Stimulated activated CD4-positive, alpha-beta T cell treated with anti-CD3 and anti-CD28 coated beads, Interleukin-2, amount 100 ng/mL, for 24 hours (primary cell): ENCODE measurements around the gene EVA1A.

Experiments used
- DNase-seq, 2 donors: peaks; one replicate each; pipeline ENCODE4 v3.0.0-alpha.2; 2020

EVA1A gene

DNA sequence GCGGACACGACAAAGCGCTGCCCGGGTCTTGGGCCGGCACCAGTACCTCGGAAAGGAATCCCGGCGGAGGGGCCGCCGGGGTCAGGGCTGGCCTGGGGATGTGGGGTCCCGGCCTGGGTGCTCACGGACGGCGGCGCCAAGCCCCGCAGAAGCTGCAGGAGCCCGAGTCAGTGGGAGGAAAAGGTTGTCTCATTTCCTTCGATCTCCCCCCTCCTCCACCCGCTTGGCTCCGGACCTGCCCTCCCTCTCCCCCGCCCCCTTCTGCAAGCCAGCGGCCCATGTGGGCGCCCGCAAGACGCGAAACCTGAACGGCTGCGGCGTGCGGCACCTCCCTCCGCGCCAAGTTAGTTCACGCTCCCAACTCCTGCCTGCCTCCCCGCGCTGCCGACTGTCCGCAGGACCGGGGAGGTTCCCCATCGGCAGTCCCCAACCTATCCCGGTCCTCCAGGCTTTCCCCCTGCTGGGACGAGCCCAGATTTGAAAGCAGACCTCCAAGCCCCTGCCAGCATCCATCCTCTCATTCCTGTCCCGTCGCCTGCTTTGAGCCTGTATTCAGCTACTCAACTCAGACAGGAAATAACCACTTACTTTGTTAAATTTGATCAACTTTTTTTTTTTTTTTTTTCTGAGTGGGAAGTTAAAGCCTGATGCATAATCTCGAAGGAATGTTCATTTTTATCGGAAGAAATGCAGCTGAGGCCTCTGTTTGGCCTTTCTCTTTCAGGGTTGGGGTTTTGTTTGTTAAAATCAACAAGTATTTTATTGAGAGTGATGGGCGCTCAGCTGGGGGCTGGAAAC is at the start of gene EVA1A:
TSS of gene EVA1A (minus strand) at position 172 of the 798 bp plus-strand sequence. CDS start 42,799 bp downstream, outside the sequence.
- peak in 1 of 2 donors; percentile 35 for DNase-seq

- DNase-seq = no peak
These were observed 49.3 kb upstream of the EVA1A start for GRCh38 chr2:75609937-75610508.

DNA sequence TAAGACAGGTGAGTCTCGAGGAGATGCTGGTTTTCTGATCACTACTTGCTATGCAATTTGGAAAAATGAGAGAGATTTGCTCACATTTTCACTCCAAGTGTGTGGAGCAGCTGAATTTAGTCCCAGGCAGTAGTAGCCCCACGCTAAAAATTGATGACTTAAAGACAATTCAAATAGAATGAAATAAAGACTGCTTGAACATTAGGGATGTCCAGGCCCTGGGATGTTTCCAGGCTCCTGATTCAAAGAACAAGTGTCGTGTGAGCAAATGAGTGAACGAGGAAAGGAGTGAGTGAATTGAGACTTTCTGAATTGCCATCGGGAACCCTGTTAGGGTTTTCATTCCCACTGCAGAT is 48.6 kb upstream of the EVA1A start:
- DNase-seq = no peak

- DNase-seq = peak; percentile 53 to 64
These were observed 48.1 kb upstream of the EVA1A start for GRCh38 chr2:75608684-75609333.

DNA sequence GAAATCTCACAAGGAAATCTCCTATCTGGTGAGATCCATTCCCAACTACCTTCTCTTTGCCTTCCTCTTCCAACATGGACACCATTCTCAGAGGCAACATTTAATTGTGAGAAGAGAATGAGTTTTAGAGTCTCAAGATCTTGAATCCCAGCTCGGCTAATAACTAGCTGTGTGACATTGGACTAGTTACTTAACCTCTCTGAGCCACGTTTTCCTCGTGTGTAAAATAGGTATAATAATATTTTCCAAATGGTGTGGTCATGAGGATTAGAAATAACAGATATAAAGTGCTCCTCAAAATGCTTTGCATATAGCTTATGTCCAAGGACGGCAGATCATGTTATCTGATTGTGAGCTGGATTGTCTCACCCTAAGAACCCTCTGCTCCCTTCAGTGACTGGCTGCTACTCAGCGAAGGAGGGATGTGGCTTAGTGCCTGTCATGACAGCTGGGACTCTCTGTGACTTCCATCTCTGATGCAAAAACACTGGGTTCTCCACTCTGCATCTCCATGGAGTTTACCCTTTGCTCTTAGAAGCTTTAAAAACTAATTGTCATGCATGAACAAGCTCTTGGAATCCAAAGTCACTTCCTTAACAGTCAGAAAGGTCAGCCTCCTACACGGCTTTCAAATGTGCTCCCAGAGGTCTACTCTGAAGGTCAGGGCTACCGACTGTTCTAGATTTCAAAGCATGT is 47.4 kb upstream of the EVA1A start:
- no peak for DNase-seq

DNA sequence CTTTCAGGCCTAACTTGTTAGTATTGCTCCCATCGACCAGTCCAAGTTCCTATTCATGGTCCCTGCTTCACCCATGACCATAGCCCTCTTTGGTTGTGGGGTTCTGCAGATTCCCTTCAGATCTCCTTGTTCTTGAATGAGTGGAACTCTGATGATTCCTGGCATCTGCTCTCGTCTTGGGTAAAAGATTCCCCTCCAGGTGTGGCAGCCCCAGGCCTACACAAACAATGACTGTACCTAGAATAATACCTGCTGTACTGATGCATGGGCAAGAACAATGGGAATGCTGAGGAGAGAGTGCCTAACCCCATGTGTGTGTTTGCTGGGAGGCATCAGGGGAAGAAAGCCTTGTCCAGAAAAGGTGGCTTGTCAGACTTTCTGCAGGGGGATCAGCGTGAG is 46.7 kb upstream of the EVA1A start:
- no peak for DNase-seq

DNA sequence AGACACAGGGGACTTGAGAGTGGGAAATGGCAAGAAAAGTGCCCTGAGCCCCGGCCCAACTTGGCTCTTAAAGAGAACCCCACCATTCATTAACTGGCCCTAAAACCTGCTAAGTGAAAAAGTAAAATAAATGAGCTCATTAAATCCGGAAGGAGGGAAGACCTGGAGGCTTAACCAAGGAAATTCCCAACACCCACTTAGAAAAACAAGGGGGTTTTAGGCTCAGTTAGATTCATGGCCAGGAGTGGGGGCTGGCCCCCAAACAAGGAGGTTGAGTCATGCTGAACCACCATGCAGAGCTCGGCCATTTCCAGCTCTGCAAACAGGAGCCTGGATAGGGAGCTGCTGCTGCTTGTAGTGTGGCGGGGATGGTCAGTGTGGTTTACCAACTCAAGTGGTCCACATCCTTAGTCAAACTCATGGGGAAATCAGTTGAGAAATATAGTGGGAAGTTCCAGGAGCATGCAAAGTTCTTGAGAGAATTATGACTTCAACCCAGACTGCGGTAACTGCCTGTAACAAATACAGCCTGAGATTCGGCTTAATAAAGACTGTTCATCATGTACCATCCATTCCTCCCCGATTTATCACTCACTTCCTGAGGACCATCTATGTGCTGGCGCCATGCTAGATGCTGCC is 46.1 kb upstream of the EVA1A start:
- no peak for DNase-seq

DNA sequence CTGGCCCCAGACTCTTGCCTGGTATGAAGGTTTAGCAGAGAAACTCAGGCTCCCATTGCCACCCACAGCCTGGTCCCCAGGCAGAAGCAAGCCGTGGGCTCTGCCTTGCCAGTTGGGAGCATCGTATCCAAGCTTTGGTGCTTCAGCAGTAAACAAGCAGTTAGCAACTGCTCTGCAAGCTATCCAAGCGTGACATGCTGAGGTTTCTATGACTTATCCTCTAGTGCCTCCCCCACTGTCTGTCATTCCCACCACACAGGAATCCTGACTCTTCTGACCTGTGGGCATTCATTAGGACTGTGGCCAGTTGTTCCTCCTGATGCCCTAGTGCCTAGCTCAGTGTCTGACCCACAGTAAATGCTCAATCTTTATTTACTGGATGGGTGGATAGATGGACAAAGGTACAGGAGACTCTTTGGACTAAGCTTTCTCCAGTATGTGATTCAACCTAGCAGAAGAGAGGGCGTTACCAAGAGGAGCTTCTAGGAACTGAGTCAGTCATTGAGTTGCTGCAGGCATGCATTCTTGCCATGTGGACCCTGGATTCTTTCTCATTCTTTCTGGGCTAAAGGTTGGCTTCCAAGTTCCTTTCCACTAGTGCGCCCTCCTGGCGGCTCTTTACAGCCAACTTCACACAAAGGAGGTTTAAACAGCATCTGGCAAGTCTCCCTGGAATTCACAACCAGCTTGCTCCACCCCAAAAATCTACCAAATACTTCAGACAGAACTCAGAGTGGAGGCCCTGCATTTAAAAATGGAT is 45.2 kb upstream of the EVA1A start:
- no peak for DNase-seq

- DNase-seq = no peak
These were observed 43.7 kb upstream of the EVA1A start for GRCh38 chr2:75604484-75604883.

DNA sequence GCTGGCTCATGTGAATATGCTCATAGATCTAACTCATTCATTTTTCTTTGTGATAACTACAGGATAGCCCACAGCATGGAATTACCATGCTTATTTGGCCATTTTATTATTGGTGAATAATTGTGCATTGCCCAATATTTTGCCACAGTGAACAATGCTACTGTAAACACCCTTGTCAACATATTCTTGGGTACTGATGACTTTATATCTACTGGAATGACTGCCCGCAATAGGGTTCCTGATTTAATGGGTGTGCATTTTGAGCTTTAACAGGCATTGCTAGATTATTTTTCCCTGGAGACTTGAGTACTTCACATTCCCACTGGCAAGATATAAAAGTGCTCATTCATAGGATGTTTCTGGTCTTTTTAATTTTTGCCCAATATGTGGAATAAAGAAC is 42.7 kb upstream of the EVA1A start:
- DNase-seq = no peak

DNA sequence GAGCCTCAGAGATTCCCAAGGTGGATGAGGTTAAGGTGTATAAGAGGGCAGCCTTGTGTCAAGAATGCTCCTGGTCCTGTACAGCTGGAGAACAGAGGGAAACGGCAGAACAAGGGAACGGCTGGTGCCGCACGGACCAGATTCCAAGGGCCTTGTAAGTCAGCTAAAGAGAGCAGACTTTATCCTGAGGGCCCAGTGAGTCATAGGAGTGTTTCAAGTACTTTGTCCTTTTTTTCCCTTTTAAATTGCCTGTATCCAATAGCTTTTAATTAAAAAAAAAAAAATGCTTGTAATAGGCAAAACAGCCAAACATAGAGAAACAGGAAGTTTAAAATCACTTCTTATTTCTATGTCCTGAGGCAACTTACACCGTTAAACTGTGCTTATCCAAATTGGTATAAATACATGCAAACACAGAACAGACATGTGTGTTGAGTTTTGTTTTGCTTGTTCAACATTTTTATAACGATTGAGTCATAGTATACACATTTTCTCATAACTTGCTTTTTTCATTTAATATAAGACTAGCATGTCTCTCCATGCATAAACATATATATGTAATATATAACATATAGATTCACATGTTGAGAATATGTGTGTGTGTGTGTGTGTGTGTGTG is 42.1 kb upstream of the EVA1A start:
- DNase-seq = no peak

GRCh38 chr2:75600461-75601011 is 39.8 kb upstream of the EVA1A start:
- DNase-seq = no peak

GRCh38 chr2:75598589-75599155 is 37.9 kb upstream of the EVA1A start:
- no peak for DNase-seq

- DNase-seq = no peak
These were observed 37.2 kb upstream of the EVA1A start for GRCh38 chr2:75597949-75598348.

GRCh38 chr2:75596784-75597183 is 36.0 kb upstream of the EVA1A start:
- no peak for DNase-seq

GRCh38 chr2:75595541-75596395 is 35.0 kb upstream of the EVA1A start:
- no peak for DNase-seq

DNA sequence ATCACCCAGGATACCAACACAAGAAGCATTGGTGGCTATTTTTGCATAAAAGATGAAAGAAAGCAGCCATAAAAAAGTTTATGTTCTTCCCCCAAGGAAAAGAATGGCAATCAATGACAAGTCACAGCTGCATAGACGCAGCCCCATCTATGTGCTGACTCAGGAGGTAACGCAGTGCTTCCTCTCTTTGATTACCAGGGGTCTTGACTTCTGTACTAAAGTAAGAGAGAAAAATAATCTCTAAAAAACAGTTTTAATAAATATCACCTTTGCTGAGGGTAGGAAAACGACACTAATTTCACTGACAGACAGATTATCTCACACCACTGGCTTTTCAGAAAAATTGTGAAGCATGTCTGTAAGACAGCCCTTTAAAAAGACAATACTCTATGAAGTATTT is 33.9 kb upstream of the EVA1A start:
- no peak for DNase-seq

DNA sequence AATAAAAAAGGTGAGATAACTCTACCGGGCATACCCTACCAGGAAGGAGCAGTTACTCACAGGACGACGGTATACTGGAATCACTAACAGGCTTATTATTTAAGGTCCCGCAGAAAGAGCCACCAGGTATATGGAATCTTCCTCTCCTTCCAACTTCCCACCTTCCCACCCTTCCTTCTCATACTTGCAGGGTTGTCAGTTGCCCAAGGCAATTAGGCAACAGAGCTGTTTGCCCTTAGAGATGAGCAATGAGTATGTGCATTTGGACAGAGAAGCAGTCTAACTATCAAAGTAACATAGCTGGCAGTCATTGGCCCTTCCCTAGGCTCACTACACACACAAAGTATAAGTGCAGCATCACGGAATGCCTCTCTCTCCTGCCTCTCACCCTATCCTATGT is 32.1 kb upstream of the EVA1A start:
- no peak for DNase-seq

DNA sequence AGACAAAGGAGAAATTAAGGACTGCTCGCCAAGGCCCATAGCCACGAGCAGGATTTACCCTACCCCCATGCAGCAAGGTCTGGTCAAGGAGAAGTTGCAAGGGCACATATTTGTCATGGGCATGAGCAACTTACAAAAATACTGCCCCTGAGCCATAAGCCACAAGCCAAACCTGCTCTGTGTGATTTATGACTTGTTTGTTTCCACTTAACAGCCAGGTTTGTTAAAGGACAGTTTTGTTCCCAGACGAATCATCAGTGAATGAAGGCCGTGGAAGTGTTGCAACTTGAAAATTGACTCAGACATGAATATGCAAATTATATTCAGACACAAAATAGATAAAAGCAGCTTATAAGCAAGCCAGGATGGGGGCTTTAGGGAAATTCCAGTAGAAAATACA is 31.3 kb upstream of the EVA1A start:
- no peak for DNase-seq
